Limb (tissue), 2 donors: ENCODE measurements around the gene FAM3A.
A peak's percentile ranks its signal among the peaks of the same experiment; 100 is the strongest.

ENCODE experiments used
- DNase-seq, 2 donors: peaks; one replicate each; pipeline ENCODE4 v3.0.0-alpha.2; 2016; ENCODE audit errors: extremely low spot score in 2 of 2

The FAM3A gene

GRCh38 chrX:154462396-154462795 is 53.6 kb downstream of the FAM3A start:
- no peak for DNase-seq

- DNase-seq: no peak
These were observed 55.7 kb downstream of the FAM3A start for GRCh38 chrX:154460326-154460725.

GRCh38 chrX:154459832-154460231 is 56.2 kb downstream of the FAM3A start:
- DNase-seq: no peak

GRCh38 chrX:154458954-154459778 is 56.9 kb downstream of the FAM3A start:
- peak in 1 of 2 donors; percentile 39 for DNase-seq

- DNase-seq: peak in 1 of 2 donors; percentile 74
These were observed 57.7 kb downstream of the FAM3A start, which contains the start of gene PLXNA3 for GRCh38 chrX:154458116-154458953. Gene PLXNA3 (plus strand): TSS chrX:154458281. CDS start chrX:154460184, 1,903 bp downstream.

GRCh38 chrX:154457491-154458115 is 58.4 kb downstream of the FAM3A start:
- no peak for DNase-seq
